Suppressor macrophage treated with lipopolysaccharide for 1 hour (primary cell): ENCODE data around the gene PDE3B.
A peak's percentile ranks its signal among the peaks of the same experiment; 100 is the strongest.
"Not testable (repeated sequence)": the region's sequence is repeated elsewhere in the genome, so short reads cannot be mapped to it uniquely, and the experiment has no call there.

ENCODE experiments used
- DNase-seq, 3 donors: peaks; one replicate each; pipeline ENCODE4 v3.0.0-alpha.2; 2020 to 2022

PDE3B gene

DNA sequence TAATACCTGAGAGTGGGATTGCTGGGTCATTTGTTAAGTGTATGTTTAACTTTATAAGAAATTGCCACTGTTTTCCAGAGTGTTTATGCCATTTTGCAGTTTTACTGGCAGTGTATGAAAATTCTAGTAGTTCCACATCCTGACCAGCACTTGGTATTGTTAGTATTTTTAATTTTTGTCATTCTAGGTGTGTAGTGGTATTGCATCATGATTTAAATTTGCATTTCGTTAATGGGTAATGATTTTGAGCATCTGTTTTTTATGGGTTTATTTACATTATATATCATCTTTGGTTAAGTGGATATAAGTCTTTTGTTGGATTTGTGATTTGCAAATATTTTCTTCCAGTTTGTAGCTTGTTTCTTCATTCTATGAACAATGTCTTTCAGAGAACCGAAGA, 34.7 kb downstream of the PDE3B start:
- DNase-seq, result no peak

DNA sequence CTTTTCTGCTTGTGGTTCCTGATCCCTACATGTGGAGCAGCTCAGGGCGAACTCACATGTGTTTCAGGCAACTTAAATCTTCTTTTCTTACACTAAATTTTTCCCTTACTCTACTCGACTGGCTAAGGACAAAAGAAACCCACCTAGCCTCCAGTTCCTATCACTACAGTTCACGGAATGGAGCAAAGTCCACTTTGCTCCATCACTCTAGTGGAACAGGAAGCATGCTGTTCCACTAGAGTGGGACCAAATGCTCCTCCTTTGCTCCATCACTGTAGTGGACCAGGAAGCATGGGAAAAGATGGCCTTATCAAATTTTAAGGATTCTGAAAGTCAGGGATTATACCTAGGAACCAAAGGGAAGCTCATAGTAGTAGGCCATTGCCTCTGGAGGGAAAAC, 36.1 kb downstream of the PDE3B start:
- DNase-seq, result no peak

DNA sequence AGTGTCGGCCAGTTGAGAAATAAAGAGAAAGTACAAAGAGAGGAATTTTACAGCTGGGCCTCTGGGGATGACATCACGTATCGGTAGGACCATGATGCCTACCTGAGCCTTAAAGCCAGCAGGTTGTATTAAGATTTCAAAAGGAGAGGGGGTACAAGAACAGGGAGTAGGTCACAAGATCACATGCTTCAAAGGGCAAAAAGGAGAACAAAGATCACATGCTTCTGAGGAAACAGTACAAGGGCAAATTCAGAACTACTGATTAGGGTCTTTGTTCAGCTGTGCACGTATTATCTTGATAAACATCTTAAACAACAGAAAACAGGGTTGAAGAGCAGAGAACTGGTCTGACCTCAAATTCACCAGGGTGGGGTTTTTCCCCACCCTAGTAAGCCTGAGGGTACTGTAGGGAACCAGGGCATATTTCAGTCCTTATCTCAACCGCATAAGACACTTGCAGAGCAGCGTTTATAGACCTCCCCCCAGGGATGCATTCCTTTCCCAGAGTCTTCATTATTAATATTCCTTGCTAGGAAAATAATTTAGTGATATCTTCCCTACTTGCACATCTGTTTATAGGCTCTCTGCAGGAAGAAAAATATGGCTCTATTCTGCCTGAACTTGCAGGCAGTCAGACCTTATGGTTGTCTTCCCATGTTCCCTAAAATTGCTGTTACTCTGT, 40.8 kb downstream of the PDE3B start:
- DNase-seq, result not testable (repeated sequence)

DNA sequence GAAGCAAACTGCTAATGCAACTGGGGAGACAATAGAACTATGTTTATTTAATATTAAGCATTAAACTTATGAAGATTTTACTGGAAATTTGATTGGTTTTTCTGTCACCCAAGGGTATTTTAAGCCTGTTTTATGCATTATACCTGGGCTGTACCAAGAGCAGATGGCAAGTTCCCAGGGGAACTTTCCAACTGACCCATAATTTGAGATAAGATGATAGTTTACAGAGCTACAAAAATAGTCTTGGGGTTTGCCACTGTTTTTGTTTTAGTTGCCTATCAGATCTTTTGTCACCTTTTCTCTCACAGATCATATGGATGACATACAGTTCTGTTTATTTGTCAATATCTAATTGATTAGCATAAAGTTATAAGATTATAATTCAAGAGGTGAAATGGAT, 43.9 kb downstream of the PDE3B start:
- DNase-seq, result no peak

DNA sequence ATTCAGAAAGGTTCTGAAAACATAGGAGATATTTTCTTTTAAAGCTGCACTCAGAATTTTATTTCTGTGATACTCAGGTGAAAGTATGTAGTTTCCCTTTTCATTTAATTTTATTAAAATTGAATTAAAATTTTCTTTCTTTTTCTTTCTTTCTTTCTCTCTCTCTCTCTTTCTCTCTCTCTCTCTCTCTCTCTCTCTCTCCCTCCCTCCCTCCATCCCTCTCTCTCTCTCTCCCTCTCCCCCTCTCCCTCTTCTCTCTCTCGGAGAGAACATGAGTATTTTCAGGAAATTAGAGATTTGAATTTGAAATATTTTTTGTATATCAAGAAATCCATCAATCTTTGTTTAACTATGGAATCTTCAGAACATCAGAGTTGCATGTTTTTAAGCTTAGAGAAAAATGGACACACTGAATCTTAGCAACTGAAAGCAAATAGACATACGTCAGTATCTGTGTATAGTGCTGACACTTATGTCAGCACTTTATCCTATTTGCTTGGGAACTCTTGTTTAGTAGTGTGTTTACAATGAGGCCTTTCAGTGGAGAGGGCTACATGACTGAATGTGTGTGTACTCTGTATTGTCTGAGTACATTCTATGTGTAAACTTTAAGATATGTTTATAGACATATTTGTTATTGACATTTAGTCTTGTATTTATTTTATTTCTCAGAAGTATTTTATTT, 44.5 kb downstream of the PDE3B start:
- DNase-seq, result no peak

DNA sequence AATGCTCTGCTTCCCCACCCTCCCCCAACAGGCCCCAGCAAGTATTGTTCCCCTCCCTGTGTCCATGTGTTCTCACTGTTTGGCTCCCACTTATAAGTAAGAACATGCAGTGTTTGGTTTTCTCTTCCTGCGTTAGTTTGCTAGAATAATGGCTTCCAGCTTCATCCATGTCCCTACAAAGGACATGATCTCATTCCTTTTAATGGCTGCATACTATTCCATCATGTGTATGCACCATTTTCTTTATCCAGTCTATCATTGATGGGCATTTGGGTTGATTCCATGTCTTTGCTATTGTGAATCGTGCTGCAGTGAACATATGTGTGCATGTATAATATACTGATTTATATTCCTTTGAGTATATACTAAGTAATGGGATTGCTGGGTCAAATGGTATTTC, 52.1 kb downstream of the PDE3B start:
- DNase-seq, result not testable (repeated sequence)

DNA sequence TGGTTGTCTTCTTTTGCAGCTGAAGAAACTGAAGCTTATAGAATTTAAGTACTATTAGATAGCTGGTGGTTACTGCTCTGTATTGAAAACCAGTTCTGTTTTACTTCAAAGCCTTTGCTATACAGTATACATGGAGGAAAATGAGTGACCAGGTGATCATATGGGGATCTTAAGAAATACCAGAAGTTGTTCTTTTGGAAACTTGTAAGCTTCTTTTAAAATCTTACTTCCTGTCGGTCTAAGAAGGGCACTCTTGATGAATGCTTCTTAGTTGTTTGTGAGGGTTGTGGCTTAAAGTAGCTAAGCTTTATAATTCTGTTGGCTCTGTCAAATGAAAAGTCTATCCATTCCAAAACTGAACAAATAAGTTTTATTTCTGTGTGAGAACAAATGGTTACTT, 55.2 kb downstream of the PDE3B start:
- no peak for DNase-seq

DNA sequence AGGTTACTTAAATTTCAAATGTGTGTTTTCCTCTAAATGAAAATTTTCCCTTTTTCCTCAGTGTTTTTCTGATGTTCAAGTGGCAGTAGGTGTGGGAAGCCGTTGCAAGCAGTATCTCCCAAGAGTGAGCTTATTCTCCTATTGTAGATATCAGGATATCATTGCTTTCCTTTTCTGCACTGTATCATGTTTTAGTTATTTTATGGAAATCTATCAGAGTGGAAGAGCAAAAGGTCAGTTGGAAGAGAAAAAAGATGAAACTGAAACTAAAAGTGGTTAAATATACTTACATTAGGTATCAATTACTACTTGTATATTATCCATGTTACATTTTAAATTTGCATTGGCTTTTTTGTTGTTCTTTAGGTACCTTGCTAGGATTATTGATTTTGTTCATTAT, 57.0 kb downstream of the PDE3B start:
- DNase-seq, result peak in 1 of 3 donors; percentile 25

DNA sequence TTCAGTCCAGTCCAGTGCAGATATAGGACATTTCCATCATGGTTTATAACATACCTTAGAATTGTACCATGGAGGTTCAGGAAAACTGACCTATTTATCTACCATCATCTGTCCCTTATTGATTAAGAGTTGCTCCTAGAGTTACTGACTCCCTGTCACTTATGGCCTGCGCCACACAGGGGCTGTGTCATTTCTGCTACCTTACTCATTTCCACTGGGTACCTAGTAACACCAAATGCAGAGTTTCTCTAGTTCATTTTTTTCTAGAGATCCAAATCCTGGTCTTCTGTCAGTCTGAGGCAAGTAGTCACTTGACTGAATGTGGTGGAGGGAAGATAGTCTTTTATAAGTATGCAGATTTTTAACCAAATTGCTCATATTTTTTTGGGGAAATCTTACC, 59.2 kb downstream of the PDE3B start:
- DNase-seq, result no peak

DNA sequence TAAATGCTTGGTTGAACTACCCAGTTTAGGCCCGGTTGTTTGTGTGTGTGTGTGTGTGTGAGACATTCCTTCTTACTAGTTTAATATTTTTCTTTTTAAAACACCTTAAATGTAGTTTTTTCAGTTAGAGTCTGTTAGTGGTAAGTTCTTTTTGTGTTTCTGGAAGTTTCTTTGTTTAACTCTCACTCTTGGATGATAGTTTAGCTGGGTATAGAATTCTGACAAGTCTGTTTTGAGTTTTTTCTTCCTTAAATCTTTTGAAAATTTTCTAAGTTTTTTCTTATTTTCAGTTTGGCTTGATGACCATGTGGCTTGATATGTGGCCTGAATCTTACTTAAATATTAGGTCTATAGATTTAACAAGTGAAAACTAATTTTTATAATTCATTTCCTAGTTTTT, 60.1 kb downstream of the PDE3B start:
- no peak for DNase-seq

DNA sequence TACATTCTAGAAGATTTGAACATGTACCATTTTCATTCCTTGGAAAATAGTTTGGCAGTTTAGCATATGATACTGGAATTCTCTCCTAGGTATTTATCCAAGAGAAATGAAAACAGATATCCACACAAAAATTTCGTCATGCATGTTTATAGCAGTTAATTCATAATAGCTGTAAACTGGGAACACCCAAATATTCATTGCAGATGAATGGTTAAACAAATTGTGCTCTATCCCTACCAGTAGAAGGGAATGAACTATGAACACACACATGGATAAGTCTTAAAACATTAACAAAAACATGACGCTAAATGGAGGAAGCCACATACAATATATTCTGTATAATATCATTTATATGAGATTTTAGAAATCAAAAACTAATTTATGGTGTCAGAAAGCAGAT, 61.5 kb downstream of the PDE3B start:
- DNase-seq, result no peak

DNA sequence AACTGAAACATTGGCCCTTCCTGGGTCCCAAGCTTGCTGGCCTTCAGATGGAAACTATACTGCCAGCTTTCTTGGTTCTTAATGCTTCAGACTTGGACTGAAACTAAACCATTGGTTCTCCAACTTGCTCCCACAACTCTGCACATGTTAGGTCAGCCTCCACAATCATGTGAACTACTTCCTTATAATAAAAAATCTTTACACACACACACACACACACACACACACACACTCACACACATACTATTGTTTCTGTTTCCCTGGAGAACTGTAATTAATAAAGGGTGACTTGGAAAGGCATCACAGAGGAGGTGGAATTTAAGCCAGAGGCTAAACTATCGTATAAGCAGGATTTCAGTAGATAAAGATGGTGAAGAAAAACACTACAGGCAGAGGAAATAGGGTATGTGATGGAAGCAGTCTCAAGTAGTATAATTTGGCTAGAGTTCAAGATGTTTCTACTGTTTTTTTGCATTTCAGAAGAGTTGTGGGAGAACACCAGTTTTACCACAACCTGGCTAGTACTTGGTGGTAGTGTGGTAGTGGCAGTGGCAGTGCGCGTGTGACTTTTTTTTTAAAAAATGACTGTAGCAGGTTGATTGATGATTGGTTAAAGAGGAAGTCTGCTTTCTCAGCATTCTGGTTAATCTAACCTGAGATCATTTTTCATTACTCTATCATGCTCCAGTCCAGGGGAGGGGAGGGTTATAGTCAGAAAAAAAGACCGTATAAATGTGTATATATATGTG, 70.1 kb downstream of the PDE3B start:
- peak; percentile 55 to 57 (median 56) for DNase-seq

DNA sequence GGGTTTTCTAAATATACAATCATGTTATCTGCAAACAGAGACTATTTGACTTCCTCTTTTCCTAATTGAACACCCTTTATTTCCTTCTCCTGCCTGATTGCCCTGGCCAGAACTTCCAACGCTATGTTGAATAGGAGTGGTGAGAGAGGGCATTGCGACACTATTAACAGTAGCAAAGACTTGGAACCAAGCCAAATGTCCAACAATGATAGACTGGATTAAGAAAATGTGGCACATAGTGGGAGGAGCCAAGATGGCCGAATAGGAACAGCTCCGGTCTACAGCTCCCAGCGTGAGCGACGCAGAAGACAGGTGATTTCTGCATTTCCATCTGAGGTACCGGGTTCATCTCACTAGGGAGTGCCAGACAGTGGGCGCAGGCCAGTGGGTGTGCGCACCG, 72.1 kb downstream of the PDE3B start:
- not testable (repeated sequence) for DNase-seq

DNA sequence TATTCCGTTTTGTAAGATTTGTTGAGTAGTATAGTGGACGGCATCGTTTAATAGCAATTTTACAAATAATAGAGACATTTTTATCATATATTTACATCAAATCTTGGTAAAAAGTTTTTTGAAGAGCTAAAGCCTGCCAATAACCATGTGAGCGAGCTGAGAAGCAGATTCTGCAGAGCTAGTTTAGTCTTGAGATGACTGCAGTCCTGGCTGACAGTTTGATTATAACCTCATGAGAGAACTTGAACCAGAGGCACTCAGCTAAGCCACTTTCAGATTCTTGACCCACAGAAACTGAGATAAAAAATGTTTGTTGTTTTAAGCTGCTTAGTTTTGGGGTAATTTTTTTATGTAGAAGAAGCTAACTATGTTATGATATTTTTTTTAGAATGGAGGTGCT, 78.9 kb downstream of the PDE3B start:
- DNase-seq, result no peak

DNA sequence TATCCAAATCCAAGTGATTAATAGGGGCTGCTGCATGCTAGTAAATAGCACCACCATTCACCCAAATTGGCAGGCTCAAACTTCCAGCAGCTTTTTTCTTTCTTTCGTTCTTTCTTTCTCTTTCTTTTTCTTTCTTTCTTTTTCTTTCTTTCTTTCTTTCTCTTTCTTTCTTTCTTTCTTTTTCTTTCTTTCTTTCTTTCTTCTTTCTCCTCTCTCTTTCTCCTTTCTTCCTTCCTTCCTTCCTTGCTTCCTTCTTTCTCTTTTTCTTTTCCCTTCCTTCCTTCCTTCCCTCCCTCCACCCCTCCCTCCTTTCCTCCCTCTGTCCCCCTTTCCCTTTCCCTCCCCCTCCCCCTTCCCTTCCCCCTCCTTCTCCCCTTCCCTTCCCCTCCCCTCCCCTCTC, 81.5 kb downstream of the PDE3B start:
- DNase-seq, result no peak

DNA sequence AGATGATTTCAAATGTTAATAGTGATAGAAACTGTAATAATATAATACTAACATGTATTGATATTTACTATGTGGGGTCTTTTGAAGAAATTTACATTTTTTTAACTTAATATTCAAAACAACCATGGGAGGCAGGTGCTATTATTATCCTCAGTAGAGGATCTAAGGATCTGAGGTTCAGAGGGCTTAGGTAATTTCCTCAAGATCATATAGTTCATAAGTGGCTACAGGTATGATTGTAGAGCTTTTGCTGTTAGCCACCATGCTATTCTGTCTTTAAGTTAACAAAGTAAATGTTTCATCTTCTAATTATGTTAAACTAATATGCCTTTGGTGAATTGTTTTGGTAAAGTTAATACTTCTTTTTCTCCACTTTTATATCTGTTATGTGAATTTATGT, 83.6 kb downstream of the PDE3B start:
- DNase-seq, result no peak

DNA sequence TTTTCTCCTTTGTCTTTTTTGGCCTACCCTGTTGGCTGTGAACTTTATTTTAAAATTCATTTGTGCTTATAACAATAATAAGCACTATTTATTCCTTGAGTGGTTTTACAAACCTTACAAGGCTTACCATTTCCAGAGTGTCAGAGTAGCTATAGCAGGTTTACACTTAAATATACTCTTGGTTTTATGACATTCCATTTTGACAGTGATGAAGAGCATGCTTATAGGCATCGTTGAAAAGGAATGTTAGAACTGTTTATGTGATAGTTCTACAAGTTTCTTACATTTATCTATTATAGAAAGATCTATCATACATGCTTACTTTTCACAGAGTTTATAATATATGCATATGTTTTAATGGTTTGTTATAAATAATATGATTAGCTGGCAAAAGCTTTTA, 84.1 kb downstream of the PDE3B start:
- DNase-seq, result no peak

DNA sequence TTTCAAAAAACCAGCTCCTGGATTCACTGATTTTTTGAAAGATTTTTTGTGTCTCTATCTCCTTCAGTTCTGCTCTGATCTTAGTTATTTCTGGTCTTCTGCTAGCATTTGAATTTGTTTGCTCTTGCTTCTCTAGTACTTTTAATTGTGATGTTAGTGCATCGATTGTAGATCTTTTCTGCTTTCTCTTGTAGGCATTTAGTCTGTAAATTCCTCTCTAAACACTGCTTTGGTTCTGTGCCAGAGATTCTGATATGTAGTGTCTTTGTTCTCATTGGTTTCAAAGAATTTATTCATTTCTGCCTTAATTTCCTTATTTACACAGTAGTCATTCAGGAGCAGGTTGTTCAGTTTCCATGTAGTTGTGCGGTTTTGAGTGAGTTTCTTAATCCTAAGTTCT, 96.9 kb downstream of the PDE3B start:
- not testable (repeated sequence) for DNase-seq

DNA sequence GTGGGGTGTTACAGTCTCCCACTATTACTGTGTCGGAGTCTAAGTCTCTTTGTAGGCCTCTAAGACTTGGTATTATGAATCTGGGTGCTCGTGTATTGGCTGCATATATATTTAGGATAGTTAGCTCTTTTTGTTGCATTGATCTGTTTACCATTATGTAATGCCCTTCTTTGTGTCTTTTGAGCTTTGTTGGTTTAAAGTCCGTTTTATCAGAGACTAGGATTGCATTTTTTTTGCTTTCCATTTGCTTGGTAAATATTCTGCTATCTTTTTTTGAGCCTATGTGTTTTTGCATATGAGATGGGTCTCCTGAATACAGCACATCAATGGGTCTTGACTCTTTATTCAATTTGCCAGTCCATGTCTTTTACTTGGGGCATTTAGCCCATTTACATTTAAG, 97.6 kb downstream of the PDE3B start:
- DNase-seq, result no peak

DNA sequence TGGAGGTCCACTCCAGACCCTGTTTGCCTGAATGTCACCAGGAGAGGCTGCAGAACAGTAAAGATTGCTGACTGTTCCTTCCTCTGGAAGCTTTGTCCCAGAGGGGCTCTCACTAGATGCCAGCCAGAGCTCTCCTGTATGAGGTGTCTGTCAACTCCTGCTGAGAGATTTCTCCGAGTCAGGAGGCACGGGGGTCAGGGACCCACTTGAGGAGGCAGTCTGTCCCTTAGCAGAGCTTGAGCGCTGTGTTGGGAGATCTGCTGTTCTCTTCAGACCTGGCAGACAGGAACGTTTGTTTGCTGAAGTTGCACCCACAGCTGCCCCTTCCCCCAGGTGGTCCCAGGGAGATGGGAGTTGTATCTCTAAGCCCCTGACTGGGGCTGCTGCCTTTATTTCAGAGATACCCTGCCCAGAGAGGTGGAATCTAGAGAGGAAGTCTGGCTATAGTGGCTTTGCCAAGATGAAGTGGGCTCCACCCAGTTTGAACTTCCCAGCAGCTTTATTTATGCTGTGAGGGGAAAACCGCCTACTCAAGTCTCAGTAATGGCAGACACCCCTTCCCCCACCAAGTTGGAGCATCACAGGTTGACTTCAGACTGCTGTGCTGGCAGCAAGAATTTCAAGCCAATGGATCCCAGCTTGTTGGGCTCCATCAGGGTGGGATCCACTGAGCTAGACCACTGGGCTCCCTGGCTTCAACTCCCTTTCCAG, 99.4 kb downstream of the PDE3B start:
- peak; percentile 19 to 31 (median 29) for DNase-seq

DNA sequence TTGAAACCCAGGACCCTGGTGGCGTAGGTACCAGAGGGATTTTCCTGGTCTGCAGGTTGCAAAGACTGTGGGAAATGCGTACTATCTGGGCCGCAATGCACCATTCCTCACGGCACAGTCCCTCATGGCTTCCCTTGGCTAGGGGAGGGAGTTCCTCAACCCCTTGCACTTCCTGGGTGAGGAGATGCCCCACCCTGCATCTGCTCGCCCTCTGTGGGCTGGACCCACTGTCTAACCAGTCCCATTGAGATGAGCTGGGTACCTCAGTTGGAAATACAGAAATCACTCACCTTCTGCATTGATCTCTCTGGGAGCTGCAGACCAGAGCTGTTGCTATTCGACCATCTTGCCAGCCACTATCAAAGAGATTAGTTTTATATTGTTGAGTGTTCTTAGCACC, 100.1 kb downstream of the PDE3B start:
- DNase-seq, result not testable (repeated sequence)

DNA sequence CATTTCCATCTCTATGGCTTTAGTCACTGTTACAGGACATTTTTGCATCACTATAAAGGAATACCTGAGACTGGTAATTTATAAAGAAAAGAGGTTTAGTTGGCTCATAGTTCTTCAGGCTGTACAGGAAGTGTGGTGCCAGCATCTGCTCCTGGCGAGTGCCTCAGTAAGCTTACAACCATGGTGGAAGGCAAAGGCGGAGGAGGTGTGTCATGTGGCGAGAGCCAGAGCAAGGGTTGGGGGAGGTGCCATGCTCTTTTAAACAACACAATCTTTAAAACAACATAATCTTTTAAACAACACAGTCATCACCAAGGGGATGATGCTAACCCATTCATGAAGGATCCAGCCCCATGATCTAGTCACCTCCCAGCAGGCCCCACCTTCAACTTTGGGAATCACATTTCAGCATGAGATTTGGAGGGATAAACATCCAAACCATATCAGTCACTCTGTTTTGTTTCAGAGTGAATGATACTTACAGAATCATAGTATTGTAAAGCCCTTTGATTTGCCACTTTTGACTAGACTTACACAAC, 103.3 kb downstream of the PDE3B start:
- DNase-seq, result no peak

DNA sequence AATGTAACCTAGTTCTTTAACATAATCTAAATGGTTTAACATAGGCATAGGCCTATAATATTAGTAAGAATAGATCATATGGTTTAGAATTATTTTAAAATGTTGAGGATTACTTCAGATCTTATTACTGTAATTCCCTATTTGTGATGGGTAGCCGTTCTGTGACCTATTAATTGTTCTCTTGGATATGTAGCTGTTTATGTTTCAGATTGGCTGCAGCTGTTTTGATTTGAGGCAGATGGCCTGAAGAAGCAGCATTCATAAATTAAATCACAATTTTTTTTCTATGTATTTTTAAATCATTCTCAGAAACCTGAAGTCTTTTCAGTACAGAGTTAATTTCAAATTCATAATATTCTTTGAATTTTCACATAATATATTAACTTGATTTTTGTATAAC, 104.5 kb downstream of the PDE3B start:
- no peak for DNase-seq
